ENCODE results near the gene CD82.

Gene CD82

GRCh38 chr11:44601471-44602370, 36.3 kb downstream of the CD82 start:
- H3K4me3 ChIP-seq (ENCODE audit: low read depth, low read length): no peak overlapping the region
- DNase-seq (ENCODE audit: low read depth, low spot score): no peak
- POLR2A ChIA-PET: no interaction called here
- no peak for TF ChIP-seq CTCF (IDR thresholded peaks at IDR 0.05; ENCODE audit: insufficient read depth, low read length, missing control alignments)
- CTCF ChIA-PET: interaction anchor here (1.0 to 4.3 kb wide), 10 partner anchors 9 to 501 kb away, joined by 3 to 20 read pairs (median 4); no protein-coding TSS in a partner anchor

GRCh38 chr11:44602891-44603310, 37.4 kb downstream of the CD82 start:
- H3K4me3 ChIP-seq (ENCODE audit: low read depth, low read length): no peak overlapping the region
- CTCF ChIA-PET: interaction anchor here (0.8 to 4.3 kb wide), 7 partner anchors 9 to 500 kb away, joined by 3 to 20 read pairs (median 5); no protein-coding TSS in a partner anchor
- no peak for DNase-seq (ENCODE audit: low read depth, low spot score)
- POLR2A ChIA-PET: no interaction called here
- no peak for TF ChIP-seq CTCF (IDR thresholded peaks at IDR 0.05; ENCODE audit: insufficient read depth, low read length, missing control alignments)

- H3K4me3 ChIP-seq (ENCODE audit: low read depth, low read length): no peak overlapping the region
- DNase-seq (ENCODE audit: low read depth, low spot score): no peak
- TF ChIP-seq CTCF (IDR thresholded peaks at IDR 0.05; ENCODE audit: insufficient read depth, low read length, missing control alignments): no peak
- ChIA-PET POLR2A (no interaction called here), CTCF (interaction anchor here (0.6 to 2.4 kb wide), 7 partner anchors 8 to 307 kb away, joined by 3 to 20 read pairs (median 5); no protein-coding TSS in a partner anchor)
These were observed 38.7 kb downstream of the CD82 start for GRCh38 chr11:44604171-44604581.

- no peak overlapping the region for H3K4me3 ChIP-seq (ENCODE audit: low read depth, low read length)
- no peak for DNase-seq (ENCODE audit: low read depth, low spot score)
- POLR2A ChIA-PET: no interaction called here
- CTCF ChIA-PET: interaction anchor here (0.6 to 2.4 kb wide), 7 partner anchors 10 to 306 kb away, joined by 3 to 20 read pairs (median 3); no protein-coding TSS in a partner anchor
- no peak for TF ChIP-seq CTCF (IDR thresholded peaks at IDR 0.05; ENCODE audit: insufficient read depth, low read length, missing control alignments)
These were observed 39.7 kb downstream of the CD82 start for GRCh38 chr11:44605068-44605708.

- ChIA-PET POLR2A (no interaction called here), CTCF (interaction anchor here (0.7 to 2.1 kb wide), 6 partner anchors 10 to 305 kb away, joined by 3 to 34 read pairs (median 4); no protein-coding TSS in a partner anchor)
- no peak overlapping the region for H3K4me3 ChIP-seq (ENCODE audit: low read depth, low read length)
- no peak for DNase-seq (ENCODE audit: low read depth, low spot score)
- no peak for TF ChIP-seq CTCF (IDR thresholded peaks at IDR 0.05; ENCODE audit: insufficient read depth, low read length, missing control alignments)
These were observed 40.5 kb downstream of the CD82 start for GRCh38 chr11:44605965-44606364.

GRCh38 chr11:44606472-44606871, 41.0 kb downstream of the CD82 start:
- H3K4me3 ChIP-seq (ENCODE audit: low read depth, low read length): no peak overlapping the region
- ChIA-PET POLR2A (no interaction called here), CTCF (interaction anchor here (1.1 to 2.1 kb wide), 4 partner anchors 9 to 49 kb away, joined by 3 to 34 read pairs (median 5); no protein-coding TSS in a partner anchor)
- no peak for DNase-seq (ENCODE audit: low read depth, low spot score)
- TF ChIP-seq CTCF (IDR thresholded peaks at IDR 0.05; ENCODE audit: insufficient read depth, low read length, missing control alignments): no peak
